GM13977 (cell line): ENCODE measurements around the gene SCRN2.

Experiments used
- DNase-seq: peaks from one replicate; pipeline ENCODE4 v3.0.0; 2012; ENCODE audit warnings: low spot score
- CTCF ChIP-seq: IDR thresholded peaks from 2 replicates; pipeline ENCODE4 v1.5.1; 2012; ENCODE audit warnings: mild to moderate bottlenecking, control low read depth; ENCODE audit not compliant: insufficient read depth; ENCODE audit errors: extremely low read depth, missing control alignments
- in situ Hi-C: fragments of 300-500 bp; cut with MboI; formaldehyde crosslinking; loops from one replicate; pipeline ENCODE4 v1.12.0; 2022; ENCODE audit warnings: low sequenced_read_pairs, low pct_unique_long_range_greater_than_20kb, mixed read lengths, inconsistent platforms; ENCODE audit not compliant: unreplicated experiment

Gene SCRN2

GRCh38 chr17:47883589-47884426, 42.7 kb upstream of the SCRN2 start:
- in situ Hi-C loops = no loop called here
- DNase-seq = no peak
- TF ChIP-seq CTCF = no peak

- in situ Hi-C loops = no loop called here
- DNase-seq = no peak
- no peak for TF ChIP-seq CTCF
Observed at GRCh38 chr17:47882695-47883588, 41.9 kb upstream of the SCRN2 start.

GRCh38 chr17:47882247-47882646, 41.2 kb upstream of the SCRN2 start:
- no peak for DNase-seq
- TF ChIP-seq CTCF = no peak
- in situ Hi-C loops = no loop called here

- no peak for DNase-seq
- in situ Hi-C loops = no loop called here
- TF ChIP-seq CTCF = no peak
Observed at GRCh38 chr17:47879776-47880454, 38.8 kb upstream of the SCRN2 start.

- no peak for DNase-seq
- in situ Hi-C loops = no loop called here
- no peak for TF ChIP-seq CTCF
Observed at GRCh38 chr17:47879028-47879585, 38.0 kb upstream of the SCRN2 start.

- no peak for DNase-seq
- in situ Hi-C loops = no loop called here
- no peak for TF ChIP-seq CTCF
Observed at GRCh38 chr17:47878203-47879027, 37.3 kb upstream of the SCRN2 start.
